ENCODE data around the gene TEDC2.
"Not testable (repeated sequence)": the region's sequence is repeated elsewhere in the genome, so short reads cannot be mapped to it uniquely, and the experiment has no call there.

The TEDC2 gene

GRCh38 chr16:2439598-2439997 lies 20.3 kb upstream of the TEDC2 start:
- DNase-seq = no peak

DNA sequence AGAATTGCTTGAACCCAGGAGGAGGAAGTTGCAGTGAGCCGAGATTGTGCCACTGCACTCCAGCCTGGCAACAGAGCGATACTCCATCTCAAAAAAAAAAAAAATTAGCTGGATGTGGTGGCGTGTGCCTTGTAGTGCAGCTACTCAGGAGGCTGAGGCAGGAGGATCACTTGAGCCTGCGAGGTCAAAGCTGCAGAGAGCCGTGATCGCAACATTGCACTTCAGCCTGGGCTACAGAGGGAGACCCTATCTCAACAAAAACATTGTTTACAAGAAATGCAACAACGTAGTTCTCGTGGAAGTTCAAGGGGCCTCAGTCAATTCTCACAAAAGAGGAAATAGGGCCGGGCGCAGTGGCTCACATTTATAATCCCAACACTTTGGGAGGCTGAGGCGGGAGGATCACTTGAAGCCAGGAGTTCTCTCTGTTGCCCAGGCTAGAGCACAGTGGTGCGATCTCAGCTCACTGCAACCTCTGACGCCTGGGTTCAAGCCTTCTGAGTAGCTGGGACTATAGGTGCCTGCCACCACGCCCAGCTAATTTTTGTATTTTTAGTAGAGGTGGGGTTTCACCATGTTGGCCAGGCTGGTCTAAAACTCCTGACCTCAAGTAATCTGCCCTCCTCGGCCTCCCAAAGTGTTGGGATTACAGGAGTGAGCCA lies 18.6 kb upstream of the TEDC2 start:
- not testable (repeated sequence) for DNase-seq

- no peak for DNase-seq
Observed at GRCh38 chr16:2443555-2443954, 16.4 kb upstream of the TEDC2 start.

- DNase-seq = no peak
Observed at GRCh38 chr16:2447920-2448583, 11.9 kb upstream of the TEDC2 start.

GRCh38 chr16:2449118-2449517 lies 10.8 kb upstream of the TEDC2 start:
- DNase-seq = no peak

DNA sequence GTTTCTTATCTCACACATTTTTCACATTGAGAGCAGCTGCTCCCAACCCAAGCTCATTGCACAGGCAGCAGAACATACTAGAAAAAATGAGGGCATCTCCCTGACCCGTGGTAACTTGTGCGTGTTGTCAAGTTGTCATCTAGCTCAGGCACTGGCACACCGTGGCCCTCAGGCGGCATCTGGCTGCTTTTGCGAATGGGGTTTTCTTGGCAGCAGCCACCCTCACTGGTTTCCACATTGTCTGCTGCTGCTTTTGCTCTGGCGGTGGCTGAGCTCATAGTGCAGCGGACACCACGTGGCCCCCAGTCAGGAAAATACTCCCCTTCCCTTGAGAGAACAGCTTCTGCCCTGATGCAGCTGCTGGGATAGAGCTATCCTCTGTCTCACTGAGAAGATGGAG lies 9.4 kb upstream of the TEDC2 start:
- no peak for DNase-seq

DNA sequence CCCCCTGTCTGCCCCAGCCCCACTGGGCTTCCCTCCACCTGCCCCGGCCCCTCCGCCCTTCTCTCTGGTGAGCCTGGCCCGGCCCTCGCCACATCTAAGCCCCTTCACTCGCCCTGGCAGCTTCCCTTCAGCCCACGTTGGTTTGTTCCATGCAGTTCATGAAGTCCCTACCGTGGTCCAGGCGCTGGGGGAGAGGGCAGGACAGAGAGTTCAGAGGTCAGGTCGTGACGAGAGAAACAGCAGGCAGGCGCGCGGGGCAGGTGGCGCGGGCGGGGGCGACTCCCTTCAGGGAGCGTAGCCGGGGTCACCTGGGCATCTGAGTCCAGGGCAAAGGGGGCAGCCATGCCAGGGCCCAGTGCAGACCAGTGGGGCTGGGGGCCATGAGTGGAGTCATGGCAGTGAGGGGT lies 8.9 kb upstream of the TEDC2 start:
- DNase-seq = no peak

DNA sequence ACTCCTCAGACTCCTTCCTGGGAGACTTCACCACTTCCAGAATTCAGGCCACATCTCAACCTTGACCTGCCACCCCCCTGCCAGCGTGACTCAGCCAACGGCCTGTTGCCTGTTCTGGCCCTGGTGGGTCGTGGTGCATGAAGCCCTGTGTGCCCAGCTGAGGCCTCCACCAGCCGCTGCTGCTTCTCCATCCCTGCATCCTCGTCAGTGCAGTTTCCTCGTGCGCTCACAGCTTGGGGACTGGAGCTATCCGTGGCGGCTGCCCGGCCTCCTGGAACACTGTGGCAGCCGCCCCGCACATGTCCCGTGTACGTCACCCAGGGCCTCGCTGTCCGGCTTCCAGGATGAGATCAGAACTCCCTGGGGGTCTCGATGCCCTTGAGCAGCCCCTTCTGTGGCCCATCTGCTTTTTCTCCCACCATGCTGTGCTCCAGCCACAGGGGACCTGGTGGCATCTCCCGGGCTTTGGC lies 8.0 kb upstream of the TEDC2 start:
- no peak for DNase-seq

DNA sequence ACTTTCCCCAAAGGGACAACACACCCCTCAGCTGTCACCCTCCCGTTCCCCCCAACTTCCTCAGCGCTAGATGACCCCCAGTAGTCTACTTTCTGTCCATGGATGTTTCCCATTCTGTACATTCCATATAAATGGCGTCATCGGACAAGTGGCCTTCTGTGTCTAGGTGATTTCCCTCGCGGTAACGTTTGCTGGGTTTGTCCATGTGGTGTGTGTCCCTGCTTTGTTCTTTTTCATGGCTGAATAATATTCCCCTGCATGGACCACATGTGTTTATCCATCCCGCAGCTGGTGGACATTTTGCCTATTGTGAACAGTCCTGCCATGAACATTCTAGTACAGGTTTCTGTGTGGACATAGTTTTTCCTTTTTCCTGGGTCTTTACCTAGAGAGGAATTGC lies 7.3 kb upstream of the TEDC2 start:
- DNase-seq = no peak

DNA sequence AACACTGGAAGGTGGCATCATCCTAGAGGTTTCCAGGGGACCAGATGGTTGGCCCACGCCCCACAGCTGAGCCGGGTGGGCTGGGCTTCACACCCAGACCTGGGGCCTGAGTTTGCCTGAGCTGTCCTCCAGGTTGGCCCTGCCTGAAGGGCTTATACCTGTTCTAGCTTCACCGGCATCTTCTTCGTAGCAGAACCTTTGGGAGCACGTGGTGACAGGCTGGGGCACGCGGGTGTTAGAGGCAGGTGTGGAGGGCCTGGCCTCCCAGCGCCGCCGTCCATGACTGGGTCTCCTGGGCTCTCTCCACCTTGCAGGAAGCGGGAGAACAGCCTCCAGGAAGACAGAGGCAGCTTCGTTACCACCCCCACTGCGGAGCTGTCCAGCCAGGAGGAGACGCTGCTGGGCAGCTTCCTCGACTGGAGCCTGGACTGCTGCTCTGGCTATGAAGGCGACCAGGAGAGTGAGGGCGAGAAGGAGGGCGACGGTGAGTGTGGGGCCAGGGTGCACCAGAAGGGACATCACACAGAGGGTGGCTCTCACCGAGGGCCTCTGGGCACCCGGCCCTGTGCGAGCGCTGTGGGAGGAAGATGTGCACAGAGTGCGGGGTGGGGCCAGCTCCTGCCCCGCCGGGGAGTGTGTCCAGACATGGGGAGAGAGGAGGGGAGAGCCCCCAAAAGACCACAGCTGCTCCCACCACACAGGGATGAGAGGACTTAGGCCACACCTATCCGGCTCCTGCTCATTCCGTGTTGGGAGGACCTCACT lies 4.6 kb upstream of the TEDC2 start:
- DNase-seq = no peak

DNA sequence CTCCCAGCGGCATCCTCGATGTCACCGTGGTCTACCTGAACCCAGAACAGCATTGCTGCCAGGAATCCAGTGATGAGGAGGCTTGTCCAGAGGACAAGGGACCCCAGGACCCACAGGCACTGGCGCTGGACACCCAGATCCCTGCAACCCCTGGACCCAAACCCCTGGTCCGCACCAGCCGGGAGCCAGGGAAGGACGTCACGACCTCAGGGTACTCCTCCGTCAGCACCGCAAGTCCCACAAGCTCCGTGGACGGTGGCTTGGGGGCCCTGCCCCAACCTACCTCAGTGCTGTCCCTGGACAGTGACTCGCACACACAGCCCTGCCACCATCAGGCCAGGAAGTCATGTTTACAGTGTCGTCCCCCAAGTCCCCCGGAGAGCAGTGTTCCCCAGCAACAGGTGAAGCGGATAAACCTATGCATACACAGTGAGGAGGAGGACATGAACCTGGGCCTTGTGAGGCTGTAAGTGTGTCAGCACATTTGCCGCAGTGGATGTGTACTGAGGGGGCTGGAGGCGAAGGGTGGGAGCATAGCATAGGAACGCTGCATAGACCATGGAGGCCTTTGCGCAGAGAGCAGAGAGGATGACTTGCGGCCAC lies 3.3 kb upstream of the TEDC2 start:
- DNase-seq = no peak

GRCh38 chr16:2457267-2457666 lies 2.6 kb upstream of the TEDC2 start:
- no peak for DNase-seq

DNA sequence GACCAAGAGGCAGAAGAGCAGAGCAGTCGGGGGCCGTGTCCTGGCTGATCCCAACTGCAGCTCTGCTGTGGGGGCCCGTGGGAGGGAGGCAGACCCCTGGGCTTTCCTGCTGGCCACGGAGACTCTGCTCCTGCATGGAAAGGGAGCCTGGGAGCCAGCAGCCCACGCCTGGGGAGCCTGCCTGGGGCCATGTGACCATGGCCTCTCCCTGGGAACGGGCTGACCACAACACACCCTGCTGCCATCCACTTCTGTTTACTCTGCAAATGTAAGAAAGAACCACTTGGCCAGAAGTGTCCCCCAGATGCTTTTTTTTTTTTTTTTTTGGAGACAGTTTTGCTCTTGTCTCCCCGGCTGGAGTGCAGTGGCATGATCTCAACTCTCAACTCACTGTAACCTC lies 2.0 kb upstream of the TEDC2 start:
- no peak for DNase-seq

DNA sequence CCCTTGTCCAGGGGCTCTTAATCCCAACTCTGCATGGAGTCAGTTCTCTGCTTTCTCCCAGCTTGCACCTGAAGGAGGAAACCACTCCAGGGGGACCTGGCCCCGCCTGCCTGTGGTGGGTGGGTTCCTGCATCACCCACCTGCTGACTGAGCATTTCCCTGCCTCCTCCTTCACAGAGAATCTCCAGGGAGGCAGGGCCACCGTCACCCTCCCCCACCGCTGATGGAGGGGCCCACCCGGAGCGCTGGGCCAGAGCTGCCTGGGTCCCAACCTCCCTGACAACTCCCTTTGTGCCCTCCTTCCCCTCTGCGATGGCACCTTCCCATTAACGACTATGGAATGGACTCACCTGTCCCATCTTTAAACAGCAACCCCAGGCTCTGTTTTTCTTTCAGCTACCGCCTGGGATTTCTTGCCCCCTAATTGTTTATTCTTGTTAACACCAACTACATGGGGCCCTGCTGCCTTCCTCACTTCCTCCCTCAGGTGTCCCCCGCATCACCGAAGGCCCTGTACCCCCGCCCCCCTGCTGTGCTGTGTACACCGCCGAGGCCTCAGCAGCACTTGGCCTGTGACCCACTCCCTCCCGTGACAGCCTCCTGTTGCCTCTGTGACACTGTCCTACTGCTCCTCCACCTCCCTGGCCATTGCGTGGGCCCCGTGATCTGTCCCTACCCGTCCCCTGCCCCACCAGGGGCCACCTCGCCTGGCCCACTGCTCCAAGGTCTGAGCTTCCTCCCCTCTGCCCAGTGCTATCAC lies 842 bp upstream of the TEDC2 start:
- no peak for DNase-seq

DNA sequence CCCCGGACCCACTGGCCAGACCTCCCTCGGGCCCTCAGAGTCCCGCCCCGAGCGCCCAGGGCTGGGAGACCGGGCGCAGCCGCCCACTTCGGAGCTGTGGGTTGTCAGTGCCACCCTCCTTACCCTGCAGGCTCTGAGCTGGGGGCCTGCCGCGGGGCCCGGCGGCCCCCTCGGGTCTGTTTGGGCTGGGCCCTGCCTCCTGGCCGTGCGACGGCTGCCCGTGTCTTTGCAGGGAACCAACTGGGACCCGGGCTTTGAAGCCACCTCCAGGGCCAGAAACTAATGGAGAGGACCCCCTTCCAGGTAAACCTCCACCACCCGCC lies 443 bp downstream of the TEDC2 start:
- no peak for DNase-seq

GRCh38 chr16:2460916-2461315 lies 1.0 kb downstream of the TEDC2 start:
- no peak for DNase-seq

DNA sequence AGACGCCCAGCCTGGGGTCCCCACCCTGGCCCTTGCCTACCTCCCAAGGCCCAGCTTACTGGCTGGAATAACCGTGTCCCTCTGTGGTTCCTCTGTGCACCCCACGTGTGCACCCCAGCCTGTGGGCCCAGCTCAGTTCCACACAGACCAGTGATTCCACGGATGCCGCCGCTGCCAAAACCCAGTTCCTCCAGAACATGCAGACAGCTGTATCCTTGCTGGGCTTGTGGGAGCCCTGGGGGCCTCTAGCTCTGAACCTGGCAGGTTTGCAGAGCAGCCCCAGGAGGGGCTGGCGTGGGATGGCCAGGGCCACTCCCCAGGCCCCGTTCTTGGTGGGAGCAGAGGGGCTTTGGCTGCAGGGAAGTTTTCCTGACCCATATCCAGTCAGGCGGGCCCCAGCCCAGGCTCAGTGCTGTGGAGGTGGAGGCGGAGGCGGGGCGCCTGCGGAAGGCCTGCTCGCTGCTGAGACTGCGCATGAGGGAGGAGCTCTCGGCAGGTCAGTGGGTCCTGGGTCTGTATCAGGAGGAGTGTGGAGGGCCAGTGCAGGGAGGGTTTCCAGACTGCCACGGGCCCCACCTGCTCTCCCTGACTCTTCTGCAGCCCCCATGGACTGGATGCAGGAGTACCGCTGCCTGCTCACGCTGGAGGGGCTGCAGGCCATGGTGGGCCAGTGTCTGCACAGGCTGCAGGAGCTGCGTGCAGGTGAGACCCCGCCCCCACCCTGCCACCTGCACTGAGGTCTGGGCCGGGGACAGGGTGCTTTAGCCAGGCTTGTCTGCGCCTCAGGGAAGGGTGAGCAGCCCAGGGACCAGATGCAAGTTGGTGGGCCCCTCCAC lies 2.3 kb downstream of the TEDC2 start:
- DNase-seq = no peak

DNA sequence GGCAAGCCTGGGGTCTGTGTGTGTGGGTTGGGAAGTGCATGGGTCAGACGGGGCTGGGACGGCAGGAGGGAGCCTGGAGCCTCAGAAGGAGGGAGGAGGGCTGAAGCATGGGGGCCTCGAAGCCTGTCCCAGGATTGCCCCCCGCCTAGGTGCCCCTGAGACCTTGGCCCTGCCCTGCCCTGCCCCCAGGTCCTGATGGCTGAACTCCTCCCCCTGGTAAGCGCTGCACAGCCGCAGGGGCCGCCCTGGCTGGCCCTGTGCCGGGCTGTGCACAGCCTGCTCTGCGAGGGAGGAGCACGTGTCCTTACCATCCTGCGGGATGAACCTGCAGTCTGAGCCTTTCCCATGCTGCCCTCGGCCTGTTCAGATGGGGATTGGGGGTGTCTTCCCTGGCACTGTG lies 4.4 kb downstream of the TEDC2 start:
- DNase-seq = no peak

DNA sequence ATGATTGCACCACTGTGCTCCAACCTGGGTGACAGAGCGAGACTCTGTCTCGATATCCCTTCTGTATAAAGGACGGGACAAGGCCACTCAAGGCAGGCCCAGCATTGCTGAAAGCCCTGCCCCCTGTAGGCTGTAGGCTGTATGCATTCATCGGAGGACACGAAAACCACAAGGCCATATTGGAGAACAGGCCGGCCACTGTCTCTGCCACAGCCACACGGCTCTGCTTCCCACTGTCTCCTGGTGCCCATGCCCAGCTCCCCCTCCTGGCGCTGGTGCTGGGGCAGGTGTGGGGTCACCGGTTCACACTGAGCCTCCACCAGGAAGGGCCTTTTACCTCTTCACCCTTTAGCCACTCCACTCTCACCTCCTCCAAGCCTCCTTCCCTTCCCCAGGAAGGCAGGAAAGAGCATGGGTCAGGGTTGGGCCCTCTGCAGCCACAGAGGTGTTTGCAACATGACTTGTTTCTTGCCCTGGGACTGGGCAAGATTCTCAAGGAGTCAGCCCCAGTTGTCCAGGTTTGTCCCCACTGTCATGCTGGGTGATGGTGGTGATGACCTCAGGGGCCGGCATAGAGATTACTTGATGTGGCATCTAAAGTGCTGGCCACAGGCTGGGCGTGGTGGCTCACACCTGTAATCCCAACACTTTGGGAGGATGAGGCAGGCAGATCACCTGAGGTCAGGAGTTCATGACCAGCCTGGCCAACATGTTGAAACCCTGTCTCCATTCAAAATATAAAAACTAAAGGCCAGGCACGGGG lies 5.9 kb downstream of the TEDC2 start:
- no peak for DNase-seq

DNA sequence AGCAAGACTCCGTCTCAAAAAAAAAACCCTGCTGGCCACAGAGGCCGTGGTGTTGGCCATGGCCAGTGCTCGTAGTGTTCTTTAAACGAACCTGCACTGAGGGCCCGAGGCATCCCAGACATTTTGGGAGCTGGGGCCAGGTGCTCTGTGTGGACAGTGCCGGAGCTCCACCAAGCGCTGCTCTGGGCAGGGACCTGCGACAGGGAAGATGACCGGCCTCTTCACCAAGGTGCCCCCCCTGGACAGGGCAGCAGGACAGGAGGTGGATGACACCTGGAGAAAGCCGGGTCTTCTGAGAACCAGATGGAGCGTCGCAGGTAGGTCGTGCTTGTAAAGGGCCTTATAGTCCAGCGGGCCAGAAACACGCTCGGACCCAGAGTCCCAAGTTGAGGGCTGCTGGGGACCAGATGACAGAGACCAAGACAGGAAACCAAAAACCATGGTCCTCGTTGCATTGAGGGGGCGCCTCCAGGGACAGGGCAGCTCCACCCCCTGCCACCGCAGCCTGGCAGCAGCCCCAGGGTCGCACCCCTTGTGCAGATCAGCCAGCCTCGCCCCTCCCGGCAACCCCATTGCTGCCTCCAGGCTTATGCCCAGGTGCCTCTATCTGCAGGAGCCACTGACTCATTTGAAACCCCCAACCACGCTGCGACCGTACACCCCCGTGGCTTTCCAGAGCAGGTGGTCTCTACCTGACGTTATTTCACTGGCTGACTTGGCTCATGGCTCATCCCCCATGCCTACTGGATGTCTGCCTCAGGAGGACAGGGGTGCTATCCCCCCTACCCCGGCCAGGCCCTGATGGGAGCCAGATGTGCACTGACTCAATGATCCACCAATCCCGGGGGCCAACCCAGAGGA lies 7.0 kb downstream of the TEDC2 start:
- DNase-seq = no peak
